HEK293 (cell line): ENCODE data around the gene TRIM61.

Experiments
- CTCF ChIA-PET: fragments of 350-600 bp; formaldehyde crosslinking; extraction: SDS; loops from one replicate; lab custom pipeline; 2021; ENCODE audit warnings: antibody characterized with exemption; lab: Yijun Ruan, JAX
- POLR2A ChIA-PET: fragments of 300-600 bp; formaldehyde crosslinking; extraction: SDS; loops from one replicate; lab custom pipeline; 2020; ENCODE audit warnings: antibody characterized with exemption, inconsistent platforms; lab: Yijun Ruan, JAX
- H3K27ac ChIP-seq: fragments of 200-500 bp; sonication (Bioruptor generic); 2 replicates; pipeline ENCODE4 v1.5.1; 2014; ENCODE audit warnings: low read depth, low read length, control low read depth, inconsistent platforms; ENCODE audit errors: extremely low read depth
- H3K36me3 ChIP-seq, 2 experiments: fragments of 200-500 bp in 1 of 2; sonication (Bioruptor generic) in 1 of 2; 1 replicate in 1 of 2; 2 replicates in 1 of 2; pipeline ENCODE4 v1.5.1; 2014 to 2017; ENCODE audit warnings: inconsistent platforms in 2 of 2, low read length in 2 of 2; ENCODE audit not compliant: control insufficient read depth in 2 of 2, insufficient read depth in 1 of 2
- H3K4me1 ChIP-seq: fragments of 200-500 bp; sonication (Bioruptor generic); 2 replicates; pipeline ENCODE4 v1.5.1; 2014; ENCODE audit warnings: mild to moderate bottlenecking, low read length, inconsistent platforms; ENCODE audit not compliant: control insufficient read depth, insufficient read depth
- H3K4me3 ChIP-seq: 2 replicates; pipeline ENCODE4 v1.5.1; 2011; ENCODE audit warnings: low read depth, mild to moderate bottlenecking, control low read depth, low read length, moderate library complexity
- H3K9me3 ChIP-seq: fragments of 200-500 bp; sonication (Bioruptor generic); 2 replicates; pipeline ENCODE4 v1.5.1; 2014; ENCODE audit warnings: low read depth, low read length, inconsistent platforms; ENCODE audit not compliant: control insufficient read depth, insufficient read depth
- GFI1B ChIP-seq: fragments of 450-650 bp; formaldehyde crosslinking; IDR thresholded peaks from 2 replicates; pipeline ENCODE4 v1.5.1; 2016; ENCODE audit warnings: missing biosample characterization, missing genetic modification characterization
- GLI2 ChIP-seq: fragments of 450-650 bp; formaldehyde crosslinking; IDR thresholded peaks from 2 replicates; pipeline ENCODE4; 2017; ENCODE audit warnings: missing biosample characterization, missing genetic modification characterization, low read depth, borderline replicate concordance
- GLIS2 ChIP-seq: fragments of 450-650 bp; formaldehyde crosslinking; IDR thresholded peaks from 2 replicates; pipeline ENCODE4 v1.5.1; 2016; ENCODE audit warnings: missing biosample characterization, missing genetic modification characterization
- IKZF3 ChIP-seq: fragments of 450-650 bp; IDR thresholded peaks from 2 replicates; pipeline ENCODE4 v1.5.0; 2018; ENCODE audit warnings: missing biosample characterization, mild to moderate bottlenecking, missing genetic modification characterization, moderate library complexity
- KLF8 ChIP-seq: fragments of 450-650 bp; formaldehyde crosslinking; IDR thresholded peaks from 2 replicates; pipeline ENCODE4 v1.5.1; 2016; ENCODE audit warnings: missing biosample characterization, missing genetic modification characterization
- MEIS1 ChIP-seq: sonication (generic); formaldehyde crosslinking; IDR thresholded peaks from 2 replicates; pipeline ENCODE4 v1.8.1; 2022; ENCODE audit warnings: missing genetic modification reagents, mild to moderate bottlenecking, borderline replicate concordance
- OSR2 ChIP-seq: fragments of 450-650 bp; formaldehyde crosslinking; IDR thresholded peaks from 2 replicates; pipeline ENCODE4 v1.5.1; 2016; ENCODE audit warnings: missing biosample characterization, missing genetic modification characterization
- RBAK ChIP-seq: fragments of 450-650 bp; formaldehyde crosslinking; IDR thresholded peaks from 2 replicates; pipeline ENCODE4 v1.5.1; 2016; ENCODE audit warnings: missing biosample characterization, missing genetic modification characterization
- SCRT1 ChIP-seq: fragments of 450-650 bp; formaldehyde crosslinking; IDR thresholded peaks from 2 replicates; pipeline ENCODE4 v1.5.1; 2016; ENCODE audit warnings: missing biosample characterization, missing genetic modification characterization, borderline replicate concordance
- TCF7L2 ChIP-seq: IDR thresholded peaks from 2 replicates; pipeline ENCODE4 v1.6.1; 2011; ENCODE audit warnings: low read depth, mild to moderate bottlenecking, inconsistent platforms, low read length, moderate library complexity, borderline replicate concordance
- ZBTB1 ChIP-seq: fragments of 450-650 bp; formaldehyde crosslinking; IDR thresholded peaks from 2 replicates; pipeline ENCODE4 v1.5.1; 2016; ENCODE audit warnings: missing biosample characterization, missing genetic modification characterization
- ZIC2 ChIP-seq: fragments of 450-650 bp; formaldehyde crosslinking; IDR thresholded peaks from 2 replicates; pipeline ENCODE4 v1.5.1; 2016; ENCODE audit warnings: missing biosample characterization, missing genetic modification characterization
- ZNF112 ChIP-seq: fragments of 450-650 bp; formaldehyde crosslinking; IDR thresholded peaks from 2 replicates; pipeline ENCODE4 v1.5.0; 2017; ENCODE audit warnings: missing biosample characterization, missing genetic modification characterization
- ZNF133 ChIP-seq: fragments of 450-650 bp; formaldehyde crosslinking; IDR thresholded peaks from 2 replicates; pipeline ENCODE4 v1.5.1; 2016; ENCODE audit warnings: missing biosample characterization, missing genetic modification characterization
- ZNF140 ChIP-seq: fragments of 450-650 bp; formaldehyde crosslinking; IDR thresholded peaks from 2 replicates; pipeline ENCODE4 v1.5.1; 2016; ENCODE audit warnings: missing biosample characterization, missing genetic modification characterization
- ZNF157 ChIP-seq: fragments of 450-650 bp; formaldehyde crosslinking; IDR thresholded peaks from 2 replicates; pipeline ENCODE4 v1.5.1; 2016; ENCODE audit warnings: missing biosample characterization, missing genetic modification characterization
- ZNF19 ChIP-seq: fragments of 450-650 bp; formaldehyde crosslinking; IDR thresholded peaks from 2 replicates; pipeline ENCODE4; 2016; ENCODE audit warnings: missing biosample characterization, missing genetic modification characterization, low read depth
- ZNF335 ChIP-seq: fragments of 450-650 bp; formaldehyde crosslinking; conservative IDR thresholded peaks from 2 replicates; pipeline ENCODE4 v1.5.1; 2016; ENCODE audit warnings: missing biosample characterization, missing genetic modification characterization
- ZNF473 ChIP-seq: fragments of 450-650 bp; formaldehyde crosslinking; IDR thresholded peaks from 2 replicates; pipeline ENCODE4 v1.5.1; 2017; ENCODE audit warnings: missing biosample characterization, missing genetic modification characterization
- ZNF48 ChIP-seq: fragments of 450-650 bp; formaldehyde crosslinking; IDR thresholded peaks from 2 replicates; pipeline ENCODE4 v1.5.1; 2016; ENCODE audit warnings: missing biosample characterization, missing genetic modification characterization
- ZNF501 ChIP-seq: fragments of 450-650 bp; formaldehyde crosslinking; IDR thresholded peaks from 2 replicates; pipeline ENCODE4 v1.5.1; 2016; ENCODE audit warnings: missing biosample characterization, missing genetic modification characterization
- ZNF514 ChIP-seq: fragments of 450-650 bp; formaldehyde crosslinking; IDR thresholded peaks from 2 replicates; pipeline ENCODE4 v1.5.1; 2016; ENCODE audit warnings: missing biosample characterization, missing genetic modification characterization
- ZNF549 ChIP-seq: fragments of 450-650 bp; IDR thresholded peaks from 2 replicates; pipeline ENCODE4 v1.5.1; 2018; ENCODE audit warnings: missing biosample characterization, missing genetic modification characterization, mild to moderate bottlenecking, inconsistent platforms, moderate library complexity
- ZNF560 ChIP-seq: fragments of 450-650 bp; formaldehyde crosslinking; IDR thresholded peaks from 2 replicates; pipeline ENCODE4 v1.5.1; 2017; ENCODE audit warnings: missing biosample characterization, missing genetic modification characterization, borderline replicate concordance
- ZNF596 ChIP-seq: fragments of 450-650 bp; IDR thresholded peaks from 2 replicates; pipeline ENCODE4 v1.5.0; 2018; ENCODE audit warnings: missing biosample characterization, mild to moderate bottlenecking, missing genetic modification characterization, moderate library complexity
- ZNF670 ChIP-seq: fragments of 450-650 bp; formaldehyde crosslinking; IDR thresholded peaks from 2 replicates; pipeline ENCODE4 v1.5.1; 2016; ENCODE audit warnings: missing biosample characterization, missing genetic modification characterization, low read depth
- ZNF707 ChIP-seq: fragments of 450-650 bp; formaldehyde crosslinking; IDR thresholded peaks from 2 replicates; pipeline ENCODE4 v1.5.1; 2016; ENCODE audit warnings: missing biosample characterization, missing genetic modification characterization
- ZNF777 ChIP-seq: fragments of 450-650 bp; formaldehyde crosslinking; IDR thresholded peaks from 2 replicates; pipeline ENCODE4 v1.5.1; 2017; ENCODE audit warnings: missing biosample characterization, missing genetic modification characterization, borderline replicate concordance
- ZSCAN30 ChIP-seq: fragments of 450-650 bp; IDR thresholded peaks from 2 replicates; pipeline ENCODE4 v1.5.1; 2018; ENCODE audit warnings: missing biosample characterization, mild to moderate bottlenecking, missing genetic modification characterization, moderate library complexity
- TF ChIP-seq, protein P1 (sequence below): fragments of 450-650 bp; formaldehyde crosslinking; IDR thresholded peaks from 2 replicates; pipeline ENCODE4 v1.5.0; 2017; ENCODE audit warnings: missing biosample characterization, missing genetic modification characterization, borderline replicate concordance
- TF ChIP-seq, protein P2 (sequence below): fragments of 450-650 bp; formaldehyde crosslinking; IDR thresholded peaks from 2 replicates; pipeline ENCODE4 v1.5.1; 2017; ENCODE audit warnings: missing biosample characterization, missing genetic modification characterization
- TF ChIP-seq, protein P3 (sequence below): sonication (generic); formaldehyde crosslinking; IDR thresholded peaks from 2 replicates; pipeline ENCODE4 v1.8.1; 2022; ENCODE audit warnings: mild to moderate bottlenecking, moderate library complexity, missing genetic modification reagents
- TF ChIP-seq, protein P4 (sequence below): fragments of 450-650 bp; formaldehyde crosslinking; IDR thresholded peaks from 2 replicates; pipeline ENCODE4 v1.5.1; 2016; ENCODE audit warnings: missing biosample characterization, missing genetic modification characterization

Gene TRIM61

DNA sequence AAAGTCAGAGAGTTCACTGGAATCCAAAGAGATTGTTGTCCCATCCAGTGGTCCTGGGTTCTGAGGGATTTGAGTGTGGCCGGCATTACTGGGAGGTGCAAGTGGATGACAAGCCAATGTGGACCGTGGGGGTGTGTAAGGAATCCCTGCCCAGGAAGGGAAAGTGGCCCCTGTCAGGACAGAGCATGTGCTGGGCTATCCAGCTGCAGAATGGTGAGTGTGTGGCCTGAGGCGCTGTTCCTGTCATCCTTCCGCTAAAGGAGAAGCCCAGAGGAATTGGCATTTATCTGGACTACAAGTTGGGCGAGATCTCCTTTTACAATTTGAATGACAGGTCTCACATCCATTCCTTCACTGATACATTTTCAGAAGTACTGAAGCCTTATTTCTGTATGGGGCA, 33.9 kb upstream of the TRIM61 start:
- Histone ChIP-seq H3K4me3 (no peak overlapping the region), H3K9me3 (no peaks in the 10 kb centered on the region), H3K27ac (no peak overlapping the region), H3K36me3 (no peaks in the 10 kb centered on the region), H3K4me1 (no peaks in the 10 kb centered on the region)
- no peak for TF ChIP-seq MEIS1 (CRISPR knock-in tag)
- TF ChIP-seq, protein P1, sequence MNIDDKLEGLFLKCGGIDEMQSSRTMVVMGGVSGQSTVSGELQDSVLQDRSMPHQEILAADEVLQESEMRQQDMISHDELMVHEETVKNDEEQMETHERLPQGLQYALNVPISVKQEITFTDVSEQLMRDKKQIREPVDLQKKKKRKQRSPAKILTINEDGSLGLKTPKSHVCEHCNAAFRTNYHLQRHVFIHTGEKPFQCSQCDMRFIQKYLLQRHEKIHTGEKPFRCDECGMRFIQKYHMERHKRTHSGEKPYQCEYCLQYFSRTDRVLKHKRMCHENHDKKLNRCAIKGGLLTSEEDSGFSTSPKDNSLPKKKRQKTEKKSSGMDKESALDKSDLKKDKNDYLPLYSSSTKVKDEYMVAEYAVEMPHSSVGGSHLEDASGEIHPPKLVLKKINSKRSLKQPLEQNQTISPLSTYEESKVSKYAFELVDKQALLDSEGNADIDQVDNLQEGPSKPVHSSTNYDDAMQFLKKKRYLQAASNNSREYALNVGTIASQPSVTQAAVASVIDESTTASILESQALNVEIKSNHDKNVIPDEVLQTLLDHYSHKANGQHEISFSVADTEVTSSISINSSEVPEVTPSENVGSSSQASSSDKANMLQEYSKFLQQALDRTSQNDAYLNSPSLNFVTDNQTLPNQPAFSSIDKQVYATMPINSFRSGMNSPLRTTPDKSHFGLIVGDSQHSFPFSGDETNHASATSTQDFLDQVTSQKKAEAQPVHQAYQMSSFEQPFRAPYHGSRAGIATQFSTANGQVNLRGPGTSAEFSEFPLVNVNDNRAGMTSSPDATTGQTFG (tag by site-specific recombination): no peak
- no peak for TF ChIP-seq ZNF112
- TF ChIP-seq SCRT1 (tag by site-specific recombination): no peak
- TF ChIP-seq ZNF335: no peak
- no peak for TF ChIP-seq TCF7L2
- TF ChIP-seq ZNF596 (tag by site-specific recombination): no peak
- TF ChIP-seq GLI2 (tag by site-specific recombination): no peak
- no peak for TF ChIP-seq ZBTB1 (tag by site-specific recombination)
- TF ChIP-seq ZNF514 (tag by site-specific recombination): no peak
- no peak for TF ChIP-seq OSR2 (tag by site-specific recombination)
- no peak for TF ChIP-seq ZNF157 (tag by site-specific recombination)
- no peak for TF ChIP-seq ZIC2 (tag by site-specific recombination)
- TF ChIP-seq ZNF140 (tag by site-specific recombination): no peak
- TF ChIP-seq, protein P2, sequence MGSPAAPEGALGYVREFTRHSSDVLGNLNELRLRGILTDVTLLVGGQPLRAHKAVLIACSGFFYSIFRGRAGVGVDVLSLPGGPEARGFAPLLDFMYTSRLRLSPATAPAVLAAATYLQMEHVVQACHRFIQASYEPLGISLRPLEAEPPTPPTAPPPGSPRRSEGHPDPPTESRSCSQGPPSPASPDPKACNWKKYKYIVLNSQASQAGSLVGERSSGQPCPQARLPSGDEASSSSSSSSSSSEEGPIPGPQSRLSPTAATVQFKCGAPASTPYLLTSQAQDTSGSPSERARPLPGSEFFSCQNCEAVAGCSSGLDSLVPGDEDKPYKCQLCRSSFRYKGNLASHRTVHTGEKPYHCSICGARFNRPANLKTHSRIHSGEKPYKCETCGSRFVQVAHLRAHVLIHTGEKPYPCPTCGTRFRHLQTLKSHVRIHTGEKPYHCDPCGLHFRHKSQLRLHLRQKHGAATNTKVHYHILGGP (tag by site-specific recombination): no peak
- TF ChIP-seq, protein P3, sequence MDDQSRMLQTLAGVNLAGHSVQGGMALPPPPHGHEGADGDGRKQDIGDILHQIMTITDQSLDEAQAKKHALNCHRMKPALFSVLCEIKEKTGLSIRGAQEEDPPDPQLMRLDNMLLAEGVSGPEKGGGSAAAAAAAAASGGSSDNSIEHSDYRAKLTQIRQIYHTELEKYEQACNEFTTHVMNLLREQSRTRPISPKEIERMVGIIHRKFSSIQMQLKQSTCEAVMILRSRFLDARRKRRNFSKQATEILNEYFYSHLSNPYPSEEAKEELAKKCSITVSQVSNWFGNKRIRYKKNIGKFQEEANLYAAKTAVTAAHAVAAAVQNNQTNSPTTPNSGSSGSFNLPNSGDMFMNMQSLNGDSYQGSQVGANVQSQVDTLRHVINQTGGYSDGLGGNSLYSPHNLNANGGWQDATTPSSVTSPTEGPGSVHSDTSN (CRISPR knock-in tag): no peak
- TF ChIP-seq ZNF501 (tag by site-specific recombination): no peak
- TF ChIP-seq ZNF707: no peak
- ChIA-PET CTCF (interaction anchor here (0.7 kb wide), 1 partner anchor 1457 kb away, joined by 3 read pairs; no protein-coding TSS in a partner anchor), POLR2A (no interaction called here)

DNA sequence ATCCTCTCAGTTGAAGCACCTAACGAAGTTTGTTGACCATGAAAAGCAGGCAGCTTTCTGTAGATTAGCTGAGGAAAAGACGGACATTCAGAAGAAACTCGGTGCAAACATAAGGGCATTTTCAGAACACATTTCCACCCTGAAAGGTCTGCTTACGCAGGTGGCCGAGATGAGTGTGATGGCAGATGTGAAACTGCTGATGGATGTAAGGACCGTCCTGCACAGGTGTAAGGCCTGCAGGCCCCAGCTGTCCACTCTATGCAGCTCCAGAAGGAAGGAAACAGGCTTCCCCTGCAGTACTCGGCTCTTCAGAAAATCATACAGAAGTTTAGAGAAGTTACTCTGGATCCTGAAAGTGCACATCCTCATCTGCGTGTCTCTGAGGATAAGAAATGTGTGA, 33.5 kb upstream of the TRIM61 start:
- Histone ChIP-seq H3K4me1 (no peaks in the 10 kb centered on the region), H3K36me3 (no peaks in the 10 kb centered on the region), H3K9me3 (no peaks in the 10 kb centered on the region), H3K4me3 (no peak overlapping the region), H3K27ac (no peak overlapping the region)
- ChIA-PET POLR2A (no interaction called here), CTCF (interaction anchor here (0.7 kb wide), 1 partner anchor 1456 kb away, joined by 3 read pairs; no protein-coding TSS in a partner anchor)
- TF ChIP-seq ZNF19 (tag by site-specific recombination) (no peak), ZNF335 (no peak), ZNF777 (tag by site-specific recombination) (no peak), KLF8 (tag by site-specific recombination) (no peak), ZNF133 (tag by site-specific recombination) (no peak), GFI1B (tag by site-specific recombination) (no peak), ZSCAN30 (no peak), RBAK (tag by site-specific recombination) (no peak), GLIS2 (tag by site-specific recombination) (no peak), ZNF473 (tag by site-specific recombination) (no peak), ZNF560 (tag by site-specific recombination) (no peak), IKZF3 (tag by site-specific recombination) (no peak), ZNF549 (tag by site-specific recombination) (no peak), ZNF670 (no peak), ZNF48 (tag by site-specific recombination) (no peak)
- TF ChIP-seq, protein P4, sequence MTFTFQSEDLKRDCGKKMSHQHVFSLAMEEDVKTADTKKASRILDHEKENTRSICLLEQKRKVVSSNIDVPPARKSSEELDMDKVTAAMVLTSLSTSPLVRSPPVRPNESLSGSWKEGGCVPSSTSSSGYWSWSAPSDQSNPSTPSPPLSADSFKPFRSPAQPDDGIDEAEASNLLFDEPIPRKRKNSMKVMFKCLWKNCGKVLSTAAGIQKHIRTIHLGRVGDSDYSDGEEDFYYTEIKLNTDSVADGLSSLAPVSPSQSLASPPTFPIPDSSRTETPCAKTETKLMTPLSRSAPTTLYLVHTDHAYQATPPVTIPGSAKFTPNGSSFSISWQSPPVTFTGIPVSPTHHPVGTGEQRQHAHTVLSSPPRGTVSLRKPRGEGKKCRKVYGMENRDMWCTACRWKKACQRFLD (tag by site-specific recombination): no peak
